Central memory CD4-positive, alpha-beta T cell (primary cell): ENCODE measurements around the gene HOXC9.

Experiments used
- DNase-seq: peaks from one replicate; pipeline ENCODE4 v3.0.0; 2022

HOXC9 gene

DNA sequence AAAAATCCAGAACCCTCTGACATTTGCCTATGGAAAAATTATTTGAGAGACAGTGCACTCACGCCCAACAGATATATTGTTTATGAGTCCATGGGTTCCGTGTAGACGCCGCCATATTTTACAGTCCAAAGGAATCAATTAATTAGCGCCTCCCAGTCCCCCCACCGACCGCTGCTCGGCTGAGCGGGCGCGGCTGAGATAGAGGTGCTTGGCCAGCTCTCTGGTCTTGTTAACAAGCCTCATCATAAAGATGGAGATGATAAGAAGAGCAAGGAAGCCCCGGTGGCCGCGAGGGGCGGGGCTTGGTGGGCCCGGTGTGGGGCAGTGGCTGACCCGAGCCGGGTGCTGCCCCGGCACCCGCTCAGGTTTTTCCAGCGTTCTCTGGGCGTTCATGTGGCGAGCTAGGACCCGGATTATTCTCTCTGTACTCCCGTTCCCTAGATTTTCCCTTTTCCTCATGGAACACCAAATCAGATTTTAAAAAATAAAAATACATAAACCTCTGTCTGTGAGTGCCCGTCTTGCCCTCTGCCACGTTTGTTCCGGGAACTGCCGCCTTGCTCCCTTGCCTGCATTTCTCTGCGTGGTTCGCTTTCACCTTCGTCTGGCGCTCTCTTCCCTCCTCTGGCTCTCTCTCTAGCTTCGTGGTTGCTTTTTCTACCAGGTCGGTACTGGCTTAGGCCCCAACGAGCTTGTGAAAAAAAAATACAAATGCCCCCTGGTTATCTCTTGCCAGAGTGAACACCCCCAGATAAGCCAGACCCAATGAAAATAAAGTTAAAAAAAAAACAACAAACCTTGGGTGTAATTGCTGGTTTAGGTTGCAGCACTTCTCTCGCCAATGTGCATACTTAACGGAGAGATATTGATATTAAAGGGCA, 36.3 kb upstream of the HOXC9 start:
- no peak for DNase-seq

GRCh38 chr12:53964315-53964713, 35.6 kb upstream of the HOXC9 start:
- DNase-seq, result no peak

DNA sequence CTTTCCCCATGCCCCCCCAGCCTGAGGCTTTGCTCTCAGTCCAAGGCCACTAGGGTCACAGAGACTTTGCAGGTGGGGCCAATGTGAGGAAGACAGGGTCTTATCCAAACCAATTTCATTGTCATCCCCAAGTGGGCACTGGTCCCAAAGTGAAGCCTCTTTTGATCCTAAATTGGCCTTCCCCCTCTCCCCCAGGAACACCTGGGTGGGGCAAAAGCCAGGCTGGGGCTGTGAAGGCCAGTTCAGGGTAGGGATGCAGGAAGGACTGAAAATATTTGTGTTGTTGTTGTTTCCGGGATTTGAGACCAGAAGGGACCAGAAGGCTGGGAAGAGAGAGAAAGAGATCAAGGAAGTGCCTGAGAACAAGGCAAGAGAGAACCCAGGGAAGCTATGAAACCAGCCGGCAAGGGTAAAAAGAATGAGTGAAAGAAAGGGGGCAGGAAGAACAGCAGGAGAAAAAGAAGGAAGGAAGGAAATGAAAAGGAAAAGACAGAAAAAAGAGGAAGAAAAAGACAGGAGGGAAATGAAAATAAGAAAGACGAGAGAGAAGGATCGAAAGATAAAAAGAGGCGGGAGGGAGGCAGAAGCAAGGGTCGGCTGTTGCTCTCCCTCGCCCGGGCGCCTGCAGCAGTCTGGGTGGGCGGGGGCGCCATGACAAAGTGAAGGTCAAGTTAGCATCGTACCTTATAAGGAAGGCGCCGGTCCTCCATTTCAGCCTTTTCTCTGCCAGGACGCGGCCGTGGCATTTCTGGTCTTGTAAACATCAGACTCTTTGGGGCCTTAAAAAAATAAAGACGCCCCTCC, 34.5 kb upstream of the HOXC9 start:
- no peak for DNase-seq

DNA sequence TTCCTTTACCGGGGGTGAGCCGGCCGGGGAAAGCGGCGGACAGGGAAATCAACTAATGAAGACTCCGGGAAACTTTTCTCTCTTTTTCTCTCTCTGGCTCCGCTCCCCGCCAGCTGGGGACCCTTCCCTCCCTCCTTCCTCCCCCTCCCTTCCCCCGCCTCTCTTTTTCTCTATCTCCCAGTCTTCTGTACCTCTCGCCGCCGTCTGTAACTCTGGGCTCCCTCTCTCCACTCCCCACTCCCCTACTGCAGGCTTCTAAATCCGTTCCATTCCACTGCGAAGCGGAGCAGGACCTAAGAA, 33.9 kb upstream of the HOXC9 start:
- no peak for DNase-seq

- DNase-seq, result no peak
These were observed 33.4 kb upstream of the HOXC9 start for GRCh38 chr12:53966385-53967133.

- no peak for DNase-seq
These were observed 32.5 kb upstream of the HOXC9 start for GRCh38 chr12:53967421-53967925.

DNA sequence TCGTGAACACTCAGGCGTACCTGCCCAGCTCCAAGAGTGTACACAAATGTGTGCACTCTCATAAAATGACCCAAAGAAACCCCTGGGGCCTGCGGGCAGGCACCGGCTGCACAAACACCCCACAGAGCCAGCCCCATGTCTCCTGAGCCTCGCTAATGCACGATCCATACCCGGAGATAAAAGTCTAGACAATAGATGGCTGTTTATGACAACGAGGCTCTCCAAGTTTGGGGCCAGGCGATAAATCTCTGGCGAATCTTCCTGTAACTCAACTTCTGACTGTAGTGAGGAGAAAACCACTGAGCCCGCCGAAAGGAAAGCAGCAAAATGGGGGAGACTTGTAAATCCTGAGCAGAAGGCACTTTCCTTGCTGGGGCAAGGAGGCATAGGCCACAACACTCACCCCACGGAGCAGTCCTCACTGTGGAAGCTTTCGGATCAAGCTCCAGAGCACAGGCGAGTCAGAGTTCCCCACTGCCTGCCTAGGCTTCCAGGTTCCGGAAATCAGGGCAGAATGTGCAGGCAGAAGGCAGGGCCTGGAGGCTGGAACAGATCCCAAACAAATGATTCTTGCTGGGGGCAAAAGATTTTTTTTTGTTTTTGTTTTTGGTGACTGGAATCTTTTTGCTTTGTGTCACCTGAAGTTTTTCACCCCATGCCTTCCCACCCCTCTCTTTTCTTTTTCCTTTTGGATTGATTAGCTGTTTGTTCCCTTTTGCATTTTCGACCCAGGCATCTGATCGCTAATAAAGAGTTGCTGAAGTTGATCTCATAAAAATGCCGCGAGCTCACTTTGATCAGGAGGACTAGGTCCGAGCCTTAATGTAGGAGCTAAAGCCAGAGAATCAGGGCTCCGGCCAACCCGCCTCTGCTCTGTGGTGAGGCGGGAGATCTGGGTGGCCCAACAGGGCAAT, 31.5 kb upstream of the HOXC9 start:
- DNase-seq, result no peak

DNA sequence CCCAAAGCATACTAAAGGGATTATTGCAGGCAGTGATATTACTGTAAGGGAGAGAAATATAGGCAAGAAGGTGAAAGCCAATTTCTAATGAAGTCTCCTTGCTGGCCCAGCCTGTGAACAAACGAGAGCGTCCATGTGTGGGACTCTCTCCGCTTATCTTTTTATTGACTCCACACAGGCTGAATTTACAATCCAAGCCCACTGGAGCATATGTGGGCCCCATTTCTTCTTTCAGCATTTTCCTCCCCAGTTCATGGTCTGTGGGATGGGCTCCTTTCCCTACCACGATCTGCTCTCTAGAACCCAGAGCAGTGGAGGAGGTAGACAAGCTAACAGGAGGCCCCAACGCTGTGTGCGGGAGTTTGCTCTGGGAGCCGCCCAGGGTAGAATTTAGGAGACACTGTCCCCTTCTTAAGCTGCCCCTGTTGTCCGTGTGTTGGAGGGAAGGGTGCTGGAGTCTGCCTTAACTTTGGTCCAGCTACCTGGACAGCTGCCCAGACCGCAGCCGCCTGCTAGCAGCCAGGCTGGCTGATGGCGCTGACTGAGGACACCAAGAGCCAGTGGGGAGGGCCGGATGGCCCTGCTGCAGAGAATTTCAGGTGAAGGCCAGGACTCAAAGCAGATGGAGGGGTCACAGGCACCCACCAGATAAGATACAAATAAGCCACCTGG, 30.2 kb upstream of the HOXC9 start:
- DNase-seq, result no peak

DNA sequence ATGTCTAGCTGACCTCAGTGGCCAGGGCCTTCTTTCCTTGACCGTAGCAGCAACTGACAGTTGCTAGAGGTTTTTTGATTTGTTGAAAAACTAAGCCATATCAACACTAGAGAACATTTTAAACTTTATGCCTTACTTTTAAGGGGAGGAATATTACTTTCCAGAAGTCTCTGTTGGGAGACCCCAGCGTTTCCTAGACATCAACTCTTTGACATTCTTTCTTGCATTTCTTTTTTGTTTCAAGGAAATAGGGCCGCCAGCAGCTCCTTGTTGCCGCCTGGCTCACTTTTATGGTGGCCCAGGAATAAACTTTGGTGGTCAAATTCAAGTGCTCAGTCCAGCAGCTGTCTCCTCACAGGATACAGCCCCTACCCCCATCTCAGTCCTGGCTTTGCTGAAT, 29.5 kb upstream of the HOXC9 start:
- DNase-seq, result no peak

- DNase-seq, result no peak
These were observed 28.8 kb upstream of the HOXC9 start for GRCh38 chr12:53971129-53971528.

DNA sequence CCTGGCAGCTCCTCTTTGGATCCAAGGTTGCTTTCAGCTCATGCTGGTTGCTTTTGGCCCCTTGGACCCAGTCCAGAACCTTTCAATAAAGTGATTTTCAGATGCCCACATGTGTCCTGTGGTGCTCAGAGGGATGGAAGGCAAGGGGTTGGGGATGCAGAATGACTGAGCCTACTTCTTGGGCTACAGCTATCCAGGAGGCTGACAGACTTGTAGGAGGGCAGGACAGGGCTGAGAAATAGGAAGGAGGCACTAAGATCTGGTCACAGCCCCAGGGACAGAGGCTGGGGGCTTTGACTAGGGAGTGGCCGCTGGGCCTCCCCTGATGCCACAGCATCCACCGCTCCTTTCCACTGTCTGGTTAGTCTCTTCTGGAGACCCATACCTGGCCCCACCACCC, 28.3 kb upstream of the HOXC9 start:
- DNase-seq, result no peak

- DNase-seq, result no peak
These were observed 27.7 kb upstream of the HOXC9 start for GRCh38 chr12:53972152-53972702.

- no peak for DNase-seq
These were observed 27.2 kb upstream of the HOXC9 start, which contains the start of gene HOXC11 for GRCh38 chr12:53972722-53973235. HOXC11 (plus strand) TSS chr12:53973126; CDS start chr12:53973242, 116 bp downstream.

- DNase-seq, result no peak
These were observed 26.5 kb upstream of the HOXC9 start for GRCh38 chr12:53973236-53974042.

DNA sequence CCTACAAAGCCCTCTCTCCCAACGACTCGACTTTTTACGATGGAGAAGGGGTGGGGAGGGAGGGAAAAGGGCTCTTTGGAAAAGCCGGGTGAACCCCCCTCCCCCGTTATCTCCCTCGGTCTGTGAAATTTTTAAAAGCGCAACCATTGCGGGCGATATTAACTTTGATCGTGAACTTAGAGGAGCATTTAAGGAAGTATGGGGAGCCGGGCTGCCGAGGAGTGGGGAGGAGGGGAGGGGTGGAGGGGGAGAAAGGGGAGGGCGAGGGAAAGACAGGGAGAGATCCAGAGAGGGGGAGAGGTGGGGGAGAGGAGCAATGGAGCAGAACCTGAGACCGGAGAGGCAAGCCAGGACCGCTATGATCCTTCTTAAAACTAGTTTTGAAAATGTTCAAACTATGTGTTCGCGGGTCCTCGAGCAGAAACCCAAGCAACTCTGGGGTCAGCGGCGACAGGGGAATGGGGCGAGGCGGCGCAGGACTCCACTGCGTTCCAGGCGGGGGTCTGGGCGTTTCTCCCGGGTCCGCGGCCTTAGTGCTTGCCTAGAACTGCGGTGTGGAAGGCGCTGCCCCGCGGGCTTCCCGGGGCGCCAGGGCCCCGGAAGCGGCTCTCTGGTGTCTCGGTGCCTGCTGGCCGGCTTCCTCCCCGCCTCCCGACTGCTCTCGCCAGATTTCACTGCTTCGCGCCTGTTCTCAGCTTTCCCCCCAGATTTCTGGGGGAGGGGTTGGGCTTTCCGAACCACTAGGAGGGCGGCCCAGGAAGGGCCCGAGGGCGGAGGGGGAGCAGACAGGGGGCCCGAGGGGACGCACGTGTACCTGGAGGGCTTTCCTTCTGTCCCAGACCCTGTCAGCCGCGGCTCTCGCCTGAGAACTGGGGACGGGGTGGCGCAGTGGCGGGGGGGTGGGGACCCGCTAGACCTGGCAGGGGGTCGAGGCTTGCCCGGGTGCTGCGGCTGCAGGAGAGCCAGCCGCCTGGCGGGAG, 25.6 kb upstream of the HOXC9 start, which contains the start of gene HOTAIR:
TSS of gene HOTAIR (minus strand) at position 871 of the 980 bp plus-strand sequence.
- DNase-seq, result no peak

DNA sequence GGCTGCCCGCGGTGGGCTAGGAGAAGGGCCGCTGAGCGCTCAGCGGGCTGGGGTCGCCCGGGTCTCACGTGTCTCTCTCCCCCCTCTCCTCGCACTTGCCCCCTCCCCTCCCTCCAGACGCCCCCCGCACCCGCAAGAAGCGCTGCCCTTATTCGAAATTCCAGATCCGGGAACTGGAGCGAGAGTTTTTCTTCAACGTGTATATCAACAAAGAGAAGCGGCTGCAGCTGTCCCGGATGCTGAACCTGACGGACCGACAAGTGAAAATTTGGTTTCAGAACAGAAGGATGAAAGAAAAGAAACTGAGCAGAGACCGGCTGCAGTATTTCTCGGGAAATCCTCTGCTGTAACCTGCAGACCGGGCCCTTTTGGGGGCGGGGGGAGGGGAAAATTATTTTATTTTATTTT, 24.9 kb upstream of the HOXC9 start:
- DNase-seq, result no peak

GRCh38 chr12:53975479-53976152, 24.3 kb upstream of the HOXC9 start:
- DNase-seq, result no peak
